Vagina (tissue), 1 donor: Measurements from ENCODE around the gene ZMAT2. TPM values are rescaled to one million over a fixed set of nuclear protein-coding genes. Genes with fewer than 3 reads are reported as not detected.

Experiments used
- small RNA-seq: library from RNA; depleted of rRNA; stranded (forward); fragments of <200 nt; gene quantifications from one replicate; pipeline ENCODE3, GENCODE V24; 2016
- total RNA-seq: library from RNA; depleted of rRNA; stranded (reverse); fragments of >200 nt; gene quantifications from one replicate; pipeline ENCODE4 v1.2.3, GENCODE V29; 2016

The ZMAT2 gene
- total RNA-seq, 1 donor from 2014 or later: 22.6 TPM

Small RNAs within 50 kb of the gene (small RNA-seq; reads per million reads assigned to genes)
- gene VTRNA1-1: 24.7 reads per million, percentile 95 among the genes with 10 or more reads in this experiment
- 0.43 reads per million for gene VTRNA1-2
- gene VTRNA1-3: not detected

Other genes starting within 250 kb of the ZMAT2 start
- gene EIF4EBP3, start 152.8 kb upstream of the ZMAT2 start, total RNA-seq: 38.1 TPM
- gene SRA1, start 143.0 kb upstream of the ZMAT2 start, total RNA-seq: 20.4 TPM
- gene APBB3, start 135.8 kb upstream of the ZMAT2 start, total RNA-seq: 16.7 TPM
- 21.4 TPM for gene SLC35A4, start 135.6 kb upstream of the ZMAT2 start, total RNA-seq
- gene CD14, start 67.3 kb upstream of the ZMAT2 start, total RNA-seq: 48.4 TPM
- 16.5 TPM for gene TMCO6, start 61.0 kb upstream of the ZMAT2 start, total RNA-seq
- gene NDUFA2, start 52.8 kb upstream of the ZMAT2 start, total RNA-seq: 61.6 TPM
- 64.3 TPM for gene IK, start 52.6 kb upstream of the ZMAT2 start, total RNA-seq
- 19.9 TPM for gene WDR55, start 35.5 kb upstream of the ZMAT2 start, total RNA-seq
- gene DND1, start 26.9 kb upstream of the ZMAT2 start, total RNA-seq: 2.9 TPM
- 54.8 TPM for gene HARS1, start 9.1 kb upstream of the ZMAT2 start, total RNA-seq
- 46.2 TPM for gene HARS2, start 9.0 kb upstream of the ZMAT2 start, total RNA-seq
- not detected for gene PCDHA1, start 85.7 kb downstream of the ZMAT2 start, total RNA-seq
- gene PCDHA2, start 94.4 kb downstream of the ZMAT2 start, total RNA-seq: not detected
- gene PCDHA3, start 100.6 kb downstream of the ZMAT2 start, total RNA-seq: 0.74 TPM
- gene PCDHA4, start 106.6 kb downstream of the ZMAT2 start, total RNA-seq: 2.0 TPM
- 0.25 TPM for gene PCDHA5, start 121.2 kb downstream of the ZMAT2 start, total RNA-seq
- 1.2 TPM for gene PCDHA6, start 127.5 kb downstream of the ZMAT2 start, total RNA-seq
- 0.49 TPM for gene PCDHA7, start 133.8 kb downstream of the ZMAT2 start, total RNA-seq
- gene PCDHA8, start 140.7 kb downstream of the ZMAT2 start, total RNA-seq: 0.49 TPM
- 0.25 TPM for gene PCDHA9, start 147.9 kb downstream of the ZMAT2 start, total RNA-seq
- gene PCDHA10, start 155.4 kb downstream of the ZMAT2 start, total RNA-seq: 0.25 TPM
- gene PCDHA11, start 168.5 kb downstream of the ZMAT2 start, total RNA-seq: not detected
- 0.25 TPM for gene PCDHA12, start 174.9 kb downstream of the ZMAT2 start, total RNA-seq
- not detected for gene PCDHA13, start 181.7 kb downstream of the ZMAT2 start, total RNA-seq
- 0.49 TPM for gene PCDHAC1, start 225.9 kb downstream of the ZMAT2 start, total RNA-seq